ENCODE data around the gene P3H2.

Gene P3H2

DNA sequence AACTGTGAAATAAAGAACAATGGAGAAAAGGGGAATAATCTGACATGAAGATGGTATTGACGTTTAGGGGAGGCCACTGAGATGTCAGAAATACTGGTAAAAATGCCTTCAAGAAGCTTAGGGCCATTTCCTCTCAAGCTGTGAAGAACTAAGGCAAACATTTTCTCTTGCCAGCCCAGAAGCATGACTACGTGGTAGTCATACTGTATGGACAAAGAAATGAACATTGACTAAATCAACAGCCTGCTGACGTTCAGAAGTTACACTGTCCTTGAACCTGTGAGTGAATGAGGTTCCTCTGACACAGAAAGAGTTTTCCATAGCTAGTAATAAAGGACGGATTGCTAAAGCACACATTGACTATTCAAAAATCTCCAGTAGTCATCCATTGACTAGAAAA is 121.0 kb downstream of the P3H2 start:
- no peak for TF ChIP-seq ZFX (IDR thresholded peaks at IDR 0.05; ENCODE audit: borderline replicate concordance)
- TF ChIP-seq, protein P1, sequence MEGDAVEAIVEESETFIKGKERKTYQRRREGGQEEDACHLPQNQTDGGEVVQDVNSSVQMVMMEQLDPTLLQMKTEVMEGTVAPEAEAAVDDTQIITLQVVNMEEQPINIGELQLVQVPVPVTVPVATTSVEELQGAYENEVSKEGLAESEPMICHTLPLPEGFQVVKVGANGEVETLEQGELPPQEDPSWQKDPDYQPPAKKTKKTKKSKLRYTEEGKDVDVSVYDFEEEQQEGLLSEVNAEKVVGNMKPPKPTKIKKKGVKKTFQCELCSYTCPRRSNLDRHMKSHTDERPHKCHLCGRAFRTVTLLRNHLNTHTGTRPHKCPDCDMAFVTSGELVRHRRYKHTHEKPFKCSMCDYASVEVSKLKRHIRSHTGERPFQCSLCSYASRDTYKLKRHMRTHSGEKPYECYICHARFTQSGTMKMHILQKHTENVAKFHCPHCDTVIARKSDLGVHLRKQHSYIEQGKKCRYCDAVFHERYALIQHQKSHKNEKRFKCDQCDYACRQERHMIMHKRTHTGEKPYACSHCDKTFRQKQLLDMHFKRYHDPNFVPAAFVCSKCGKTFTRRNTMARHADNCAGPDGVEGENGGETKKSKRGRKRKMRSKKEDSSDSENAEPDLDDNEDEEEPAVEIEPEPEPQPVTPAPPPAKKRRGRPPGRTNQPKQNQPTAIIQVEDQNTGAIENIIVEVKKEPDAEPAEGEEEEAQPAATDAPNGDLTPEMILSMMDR (IDR thresholded peaks at IDR 0.05), result no peak
- no peak overlapping the region for H3K27ac ChIP-seq

DNA sequence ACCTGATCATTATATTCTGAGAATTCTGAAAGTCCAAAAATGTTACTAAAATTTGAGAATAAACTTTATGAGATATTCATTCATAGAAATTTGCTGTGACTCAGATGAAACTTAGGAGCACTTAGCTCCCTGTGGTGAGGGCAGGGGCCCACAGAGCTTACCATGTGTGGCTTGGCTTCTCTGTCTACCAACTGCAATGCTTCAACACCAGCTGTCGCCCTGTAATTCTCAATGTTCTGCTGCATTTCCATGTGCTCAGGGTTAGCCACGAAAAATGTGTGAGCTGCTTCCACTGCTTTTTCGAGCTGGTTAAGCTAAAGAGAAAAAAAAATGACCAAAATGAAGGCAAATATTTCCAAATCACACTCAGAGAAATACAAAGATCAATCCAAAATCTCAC is 125.6 kb downstream of the P3H2 start:
- H3K27ac ChIP-seq, result no peak overlapping the region
- TF ChIP-seq, protein P1 (IDR thresholded peaks at IDR 0.05), result no peak
- TF ChIP-seq ZFX (IDR thresholded peaks at IDR 0.05; ENCODE audit: borderline replicate concordance), result no peak

DNA sequence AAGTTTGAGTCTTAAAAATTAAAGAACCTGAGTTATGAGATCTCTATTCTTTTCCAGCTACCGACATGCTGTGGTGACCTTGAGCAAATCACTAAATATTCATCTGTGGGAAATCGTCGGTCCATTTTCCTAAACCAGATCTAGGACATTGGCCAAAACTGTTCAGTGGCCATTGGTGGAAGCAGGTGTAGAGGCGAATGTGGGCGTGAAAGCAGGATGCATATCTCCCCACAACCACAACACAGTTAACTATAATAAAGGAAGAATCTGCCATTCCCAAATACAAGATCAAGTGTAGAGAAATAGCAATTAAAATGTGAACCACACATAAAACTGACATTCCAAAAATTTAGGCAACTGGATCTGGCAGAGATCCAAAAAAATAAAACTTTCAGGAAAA is 129.9 kb downstream of the P3H2 start:
- no peak overlapping the region for H3K27ac ChIP-seq
- TF ChIP-seq ZFX (IDR thresholded peaks at IDR 0.05; ENCODE audit: borderline replicate concordance), result no peak
- TF ChIP-seq, protein P1 (IDR thresholded peaks at IDR 0.05), result no peak

DNA sequence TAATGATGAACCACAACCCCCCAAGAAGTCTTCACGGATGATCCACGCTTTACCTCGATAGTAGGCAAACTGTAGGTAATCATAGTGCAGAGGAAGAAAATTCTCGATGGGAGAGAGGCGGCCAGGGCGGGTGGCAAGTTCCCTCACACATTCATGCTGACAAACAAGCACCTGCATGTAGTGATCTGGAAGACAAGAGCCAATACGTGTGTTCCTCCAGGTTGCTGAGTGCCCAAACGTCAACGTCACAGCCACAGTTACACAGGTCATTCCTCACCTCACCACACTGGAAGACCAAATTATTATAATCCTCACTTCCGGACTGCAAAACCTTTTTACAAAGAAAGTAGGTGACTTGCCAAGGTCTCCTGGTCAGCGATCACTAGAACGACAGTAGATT is 131.8 kb downstream of the P3H2 start:
- no peak overlapping the region for H3K27ac ChIP-seq
- TF ChIP-seq ZFX (IDR thresholded peaks at IDR 0.05; ENCODE audit: borderline replicate concordance), result no peak
- TF ChIP-seq, protein P1 (IDR thresholded peaks at IDR 0.05), result no peak

DNA sequence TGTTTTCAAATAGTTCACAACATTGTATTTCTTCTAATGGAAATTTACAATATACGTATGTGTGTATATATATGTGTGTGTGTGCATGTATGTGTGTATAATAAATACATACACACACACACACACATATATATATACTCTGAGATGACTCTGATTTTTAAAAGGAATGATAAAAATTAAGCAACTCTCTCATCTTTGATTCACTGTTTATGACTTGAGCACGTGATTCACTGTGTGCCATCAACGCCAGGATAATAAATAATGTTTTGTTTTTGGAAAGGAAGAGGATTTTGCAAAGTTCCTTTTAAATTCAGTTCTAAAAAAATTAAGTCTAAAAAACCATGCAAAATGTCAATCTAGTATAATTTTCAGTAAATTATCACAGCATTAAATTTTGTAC is 132.4 kb downstream of the P3H2 start:
- no peak for TF ChIP-seq ZFX (IDR thresholded peaks at IDR 0.05; ENCODE audit: borderline replicate concordance)
- TF ChIP-seq, protein P1 (IDR thresholded peaks at IDR 0.05), result no peak
- no peak overlapping the region for H3K27ac ChIP-seq

DNA sequence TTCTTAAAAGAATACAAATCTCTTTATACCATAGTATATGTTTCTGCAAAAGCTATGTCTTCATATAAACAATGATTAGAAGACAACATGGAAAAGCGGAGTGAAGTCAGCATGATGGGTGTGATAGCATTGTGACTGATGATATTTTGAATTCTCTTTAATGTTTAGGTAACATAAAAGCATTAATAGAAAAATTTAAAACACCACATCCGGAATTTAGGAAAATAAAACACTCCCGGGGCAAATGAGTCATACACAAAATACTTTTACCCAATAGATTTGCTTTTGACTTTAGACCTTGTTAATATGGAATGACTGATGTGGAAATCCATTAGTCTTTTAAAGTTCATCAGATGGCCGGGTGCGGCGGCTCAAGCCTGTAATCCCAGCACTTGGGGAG is 134.7 kb downstream of the P3H2 start:
- no peak overlapping the region for H3K27ac ChIP-seq
- TF ChIP-seq, protein P1 (IDR thresholded peaks at IDR 0.05), result no peak
- TF ChIP-seq ZFX (IDR thresholded peaks at IDR 0.05; ENCODE audit: borderline replicate concordance), result no peak

DNA sequence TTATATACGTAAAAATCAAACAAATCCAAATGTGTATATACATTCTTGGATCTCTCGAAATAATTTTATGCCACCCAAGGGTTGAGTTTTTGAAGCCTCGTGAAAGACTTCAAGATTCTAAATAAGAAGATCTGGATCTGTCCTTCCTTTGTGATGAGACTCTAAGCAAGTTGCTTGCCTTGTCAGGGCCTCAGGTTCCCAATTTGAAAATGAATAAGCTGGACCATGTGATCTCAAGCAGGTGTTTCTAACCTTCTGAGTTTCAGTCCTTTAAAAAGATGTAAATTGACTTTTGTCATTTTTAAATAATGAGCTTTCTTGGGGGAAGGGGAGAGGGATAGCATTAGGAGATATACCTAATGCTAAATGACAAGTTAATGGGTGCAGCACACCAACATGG is 137.1 kb downstream of the P3H2 start:
- no peak overlapping the region for H3K27ac ChIP-seq
- TF ChIP-seq ZFX (IDR thresholded peaks at IDR 0.05; ENCODE audit: borderline replicate concordance), result no peak
- TF ChIP-seq, protein P1 (IDR thresholded peaks at IDR 0.05), result no peak

All from 22Rv1 (cell line).